Measurements from ENCODE around the gene CACNA1A.
A peak's percentile ranks its signal among the peaks of the same experiment; 100 is the strongest.
"Not testable (repeated sequence)": the region's sequence is repeated elsewhere in the genome, so short reads cannot be mapped to it uniquely, and the experiment has no call there.

CACNA1A gene

GRCh38 chr19:13506471-13506820 lies at the start of gene CACNA1A:
CACNA1A (minus strand) TSS chr19:13506479; CDS start chr19:13506224, 255 bp downstream.
- DNase-seq: no peak

GRCh38 chr19:13554506-13555240 lies 48.4 kb upstream of the CACNA1A start:
- no peak for DNase-seq

DNA sequence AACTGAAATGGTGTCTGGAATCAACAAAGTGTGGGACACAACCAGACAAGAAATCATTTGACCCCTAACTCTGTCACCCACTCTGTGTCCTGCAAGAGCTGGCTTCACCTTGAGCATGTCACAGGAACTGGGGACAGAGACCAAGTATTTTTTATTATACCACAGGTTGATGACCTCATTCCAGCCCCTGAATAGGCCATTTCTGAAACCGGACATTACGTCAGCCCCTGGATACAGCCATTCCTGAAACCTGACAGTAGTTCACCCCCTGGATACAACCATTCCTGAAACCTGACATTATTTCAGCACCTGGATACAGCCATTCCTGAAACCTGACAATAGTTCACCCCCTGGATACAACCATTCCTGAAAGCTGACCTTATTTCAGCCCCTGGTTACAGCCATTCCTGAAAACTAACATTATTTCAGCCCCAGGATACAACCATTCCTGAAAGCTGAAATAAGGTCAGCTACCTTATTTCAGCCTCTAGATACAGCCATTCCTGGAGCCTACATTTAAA lies 47.7 kb upstream of the CACNA1A start:
- DNase-seq: no peak

- DNase-seq: no peak
Measured at GRCh38 chr19:13548131-13548530, 41.9 kb upstream of the CACNA1A start.

GRCh38 chr19:13547102-13547501 lies 40.8 kb upstream of the CACNA1A start:
- no peak for DNase-seq

DNA sequence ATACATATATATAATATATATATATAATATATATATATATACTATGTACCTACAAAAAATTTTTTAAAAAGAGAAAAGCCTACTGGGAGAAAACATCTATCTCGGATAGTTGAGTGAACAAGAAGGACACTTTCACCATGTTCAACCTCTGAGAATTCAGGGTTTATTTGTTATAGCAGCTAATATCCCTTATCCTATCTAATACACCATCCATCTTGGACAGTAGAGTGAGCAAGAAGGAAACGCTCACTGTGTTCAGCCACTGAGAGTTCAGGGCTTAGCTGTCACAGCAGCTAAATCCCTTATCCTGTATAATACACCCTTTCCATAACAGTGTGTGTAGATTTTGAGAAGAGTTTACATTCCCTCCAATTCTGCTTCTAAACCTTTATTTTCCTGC lies 38.1 kb upstream of the CACNA1A start:
- no peak for DNase-seq

DNA sequence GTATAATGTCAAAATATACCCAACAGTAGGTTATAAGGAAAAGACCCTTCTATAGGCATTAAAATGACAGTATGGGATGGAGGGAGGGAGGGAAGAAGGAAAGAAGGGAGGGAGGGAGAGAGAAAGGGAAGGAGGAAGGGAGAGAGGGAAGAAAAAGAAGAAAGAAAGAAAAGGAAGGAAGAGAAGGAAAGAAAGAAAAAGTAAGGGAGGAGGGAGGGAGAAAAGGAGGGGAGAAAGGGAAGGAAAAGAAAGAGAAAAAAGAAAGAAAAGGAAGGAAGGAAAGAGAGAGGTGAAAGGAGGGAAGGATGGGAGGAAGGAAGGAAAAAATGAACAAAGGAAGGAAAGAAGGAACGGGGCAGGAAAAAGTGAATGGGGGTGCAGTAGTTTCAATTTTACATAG lies 35.3 kb upstream of the CACNA1A start:
- no peak for DNase-seq

- no peak for DNase-seq
Measured at GRCh38 chr19:13539332-13539731, 33.1 kb upstream of the CACNA1A start.

GRCh38 chr19:13538601-13539253 lies 32.4 kb upstream of the CACNA1A start:
- no peak for DNase-seq

DNA sequence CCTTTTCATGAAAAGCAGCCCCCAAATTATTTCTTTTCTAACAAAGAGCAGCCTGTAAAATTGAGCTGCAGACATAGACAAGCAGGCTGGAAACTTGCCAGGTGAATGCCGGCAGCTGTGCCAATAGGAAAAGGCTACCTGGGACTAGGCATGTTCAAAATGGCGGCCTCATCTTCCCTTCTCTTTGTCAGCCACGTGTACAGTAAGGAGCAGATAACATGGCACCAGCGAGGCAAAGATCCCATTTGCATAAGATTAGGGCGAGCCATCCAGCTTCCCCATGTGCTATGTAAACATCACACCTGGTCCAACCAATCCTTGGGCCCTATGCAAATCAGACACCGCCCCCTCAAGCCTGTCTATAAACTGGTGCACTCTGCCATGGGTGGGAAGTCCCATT lies 31.2 kb upstream of the CACNA1A start:
- peak; percentile 86 for DNase-seq

DNA sequence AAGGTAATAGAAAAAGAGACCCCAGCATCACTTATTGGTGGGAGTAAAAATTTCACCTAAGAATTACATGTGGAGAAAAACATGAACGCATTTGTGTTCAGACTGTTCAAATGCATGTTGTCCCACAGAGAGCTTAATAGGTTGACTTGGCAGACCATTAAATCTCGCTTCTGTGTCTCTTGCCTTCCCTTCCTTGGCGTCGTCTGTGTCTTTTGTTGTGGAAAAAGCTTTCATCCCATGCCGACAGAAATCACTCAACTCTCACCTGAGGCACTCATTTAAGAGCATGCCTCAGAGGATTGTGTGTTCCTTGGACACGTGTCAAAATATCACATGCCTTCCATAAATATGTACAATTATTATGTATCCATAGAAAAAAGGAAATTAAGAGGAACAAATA lies 24.4 kb upstream of the CACNA1A start:
- no peak for DNase-seq

DNA sequence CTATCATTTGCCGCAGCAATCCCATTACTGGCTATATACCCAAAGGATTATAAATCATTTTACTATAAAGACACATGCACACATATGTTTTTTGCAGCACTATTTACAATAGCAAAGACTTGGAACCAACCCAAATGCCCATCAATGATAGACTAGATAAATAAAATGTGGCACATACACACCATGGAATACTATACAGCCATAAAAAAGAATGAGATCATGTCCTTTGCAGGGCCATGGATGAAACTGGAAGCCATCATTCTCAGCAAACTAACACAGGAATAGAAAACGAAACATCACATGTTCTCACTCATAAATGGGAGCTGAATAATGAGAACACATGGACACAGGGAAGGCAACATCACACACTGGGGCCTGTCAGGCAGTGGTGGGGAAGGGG lies 23.4 kb upstream of the CACNA1A start:
- DNase-seq: not testable (repeated sequence)

DNA sequence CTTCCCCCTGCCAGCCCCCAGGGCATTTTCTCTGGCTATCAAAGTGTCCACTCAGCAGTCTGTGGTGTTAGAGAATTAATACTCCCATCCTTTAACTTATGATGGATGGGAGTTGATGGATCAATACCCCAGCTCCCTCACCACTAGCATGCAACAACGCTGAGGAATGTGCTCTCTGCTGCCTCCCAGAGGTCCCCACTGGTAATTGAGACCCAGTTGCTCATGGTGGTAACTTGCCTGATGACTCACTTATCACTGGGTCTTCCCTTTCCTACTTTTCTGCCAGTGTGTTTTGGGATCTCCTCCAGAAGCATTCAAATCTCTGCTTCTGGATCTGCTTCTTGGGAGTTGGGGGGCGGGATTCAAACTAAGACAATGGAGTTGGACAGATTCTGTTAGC lies 20.3 kb upstream of the CACNA1A start:
- no peak for DNase-seq

- DNase-seq: no peak
Measured at GRCh38 chr19:13521066-13521465, 14.8 kb upstream of the CACNA1A start.

GRCh38 chr19:13511947-13512346 lies 5.7 kb upstream of the CACNA1A start:
- DNase-seq: no peak

DNA sequence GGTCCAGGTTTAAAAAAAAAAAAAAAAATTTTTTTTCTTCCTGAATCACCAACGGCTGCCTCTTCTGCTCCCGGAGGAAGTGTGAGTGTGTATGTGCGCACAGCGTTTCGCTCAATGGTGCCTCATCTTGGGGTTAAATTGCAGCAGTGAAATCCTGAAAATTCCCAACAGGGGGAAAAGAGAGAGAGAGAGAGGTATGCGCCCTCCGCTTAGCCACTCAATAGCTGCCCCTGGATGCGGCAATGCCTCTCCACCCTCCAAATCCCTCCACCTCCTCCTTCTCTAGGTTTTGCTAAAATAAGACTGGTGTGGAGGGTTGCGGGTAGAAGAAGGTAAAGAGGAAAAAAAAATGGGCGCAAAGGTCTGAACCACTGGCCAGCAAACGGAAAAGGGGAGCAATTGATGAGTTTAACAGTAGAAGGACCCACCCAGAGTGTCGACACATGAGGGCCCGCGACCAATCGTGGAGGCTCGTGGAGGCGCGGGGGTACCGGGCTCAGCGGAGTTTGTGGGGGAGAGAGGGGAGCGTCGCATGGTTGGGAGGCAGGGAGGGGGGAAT lies 853 bp upstream of the CACNA1A start:
- DNase-seq: no peak

GRCh38 chr19:13505761-13506470 lies 363 bp downstream of the CACNA1A start:
- DNase-seq: no peak

GRCh38 chr19:13505164-13505695 lies 1.0 kb downstream of the CACNA1A start:
- no peak for DNase-seq

- DNase-seq: no peak
Measured at GRCh38 chr19:13503570-13504235, 2.6 kb downstream of the CACNA1A start.

DNA sequence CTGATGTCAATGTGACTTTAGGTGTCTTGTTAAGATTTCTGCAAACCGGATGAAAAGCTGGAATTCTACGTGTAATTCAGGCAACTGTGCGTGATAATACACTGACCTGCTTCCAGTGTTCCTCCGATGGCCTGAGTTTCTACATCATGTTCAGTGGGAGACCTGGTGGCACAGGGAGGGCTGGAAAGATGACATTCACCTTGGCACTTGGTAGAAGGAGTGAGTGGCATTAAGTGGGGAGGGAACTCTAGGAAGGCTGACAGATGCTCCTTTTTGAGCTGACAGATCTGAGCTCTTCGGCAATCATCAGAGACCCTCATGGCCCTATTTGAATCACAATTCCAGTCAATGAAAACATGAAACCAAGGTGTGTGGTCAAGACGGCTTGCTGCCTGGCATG lies 4.0 kb downstream of the CACNA1A start:
- DNase-seq: no peak

DNA sequence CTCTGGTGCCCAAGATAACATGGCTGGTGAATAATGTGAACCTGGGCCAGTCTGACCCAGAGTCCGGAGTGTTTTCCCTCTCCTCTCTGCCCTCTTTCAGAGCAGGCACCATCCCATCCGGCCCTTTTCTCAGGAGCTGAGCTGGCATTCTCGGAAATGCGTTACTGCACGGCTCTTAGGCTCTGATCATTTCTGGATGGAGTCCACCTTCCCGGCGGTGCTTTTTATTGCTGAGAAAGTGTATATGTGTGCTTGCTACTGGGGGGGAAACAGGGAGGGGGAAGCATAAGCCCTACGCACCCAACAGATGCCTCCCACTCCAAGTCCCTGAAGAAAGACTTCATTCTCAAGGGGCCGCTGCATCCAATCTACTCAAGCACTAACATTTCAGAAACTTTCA lies 6.6 kb downstream of the CACNA1A start:
- DNase-seq: no peak

GRCh38 chr19:13493516-13494310 lies 12.6 kb downstream of the CACNA1A start:
- no peak for DNase-seq
